Kidney capillary endothelial cell (primary cell): ENCODE data around the gene SH3GL2.
"Not testable (repeated sequence)": the region's sequence is repeated elsewhere in the genome, so short reads cannot be mapped to it uniquely, and the experiment has no call there.

ENCODE experiments used
- DNase-seq: peaks from one replicate; pipeline ENCODE4 v3.0.0-alpha.2; 2018; ENCODE audit warnings: low spot score

SH3GL2 gene

DNA sequence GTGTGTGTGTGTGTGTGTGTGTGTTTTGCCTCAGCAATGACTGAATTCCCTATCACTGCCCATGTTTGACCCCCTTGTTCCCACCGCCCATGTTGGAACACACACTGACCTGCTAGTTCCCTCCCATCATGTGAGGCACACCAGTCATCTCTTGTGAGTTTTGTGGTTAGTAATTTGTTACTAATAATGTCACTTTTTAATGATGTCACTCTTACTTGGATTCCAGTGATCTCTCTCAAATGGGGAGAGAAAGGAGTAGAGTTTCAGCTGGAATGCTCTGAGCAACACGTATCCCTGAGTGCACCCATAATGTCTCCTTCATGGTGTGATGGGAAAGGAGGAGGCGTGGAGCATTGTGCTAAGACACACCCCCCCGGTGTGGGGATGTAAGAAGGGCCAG is 172.6 kb downstream of the SH3GL2 start:
- no peak for DNase-seq

DNA sequence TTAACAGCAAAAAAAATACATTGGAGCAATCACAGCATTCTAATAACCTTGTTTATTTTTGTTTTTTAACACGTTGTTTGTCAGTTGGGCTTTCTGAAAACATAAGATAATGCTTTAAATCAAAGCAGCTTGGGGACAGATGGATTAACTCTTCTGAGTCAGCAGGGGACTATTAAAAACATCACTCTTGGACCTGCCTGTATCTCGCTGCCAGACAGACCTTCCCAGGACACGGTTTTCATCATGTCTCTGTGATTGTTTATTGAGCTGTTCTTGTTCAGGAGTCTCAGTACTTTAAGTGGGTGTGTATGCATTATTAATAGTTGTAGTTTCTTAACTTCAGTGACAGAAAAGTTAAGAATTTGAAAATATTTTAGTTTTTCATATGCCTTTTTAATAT is 173.2 kb downstream of the SH3GL2 start:
- DNase-seq: no peak

DNA sequence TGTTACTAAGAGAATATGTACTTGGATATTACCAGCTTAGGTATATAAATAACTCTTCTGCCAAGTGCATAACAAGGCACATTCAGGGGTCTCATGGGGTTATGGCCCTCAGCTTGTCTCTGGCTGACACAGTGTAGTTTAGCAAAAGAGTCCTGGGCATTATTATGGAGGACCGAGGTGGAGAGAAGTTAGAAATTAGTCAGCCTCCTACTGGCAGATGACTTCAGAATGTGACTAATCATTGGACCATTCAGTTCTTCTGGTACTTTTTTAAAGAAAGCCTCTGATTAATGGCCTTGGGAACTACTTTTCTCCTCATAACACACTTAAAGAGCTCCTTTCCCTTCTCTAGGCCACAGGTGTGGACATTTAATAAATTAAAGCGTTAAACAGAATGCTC is 178.9 kb downstream of the SH3GL2 start:
- no peak for DNase-seq

DNA sequence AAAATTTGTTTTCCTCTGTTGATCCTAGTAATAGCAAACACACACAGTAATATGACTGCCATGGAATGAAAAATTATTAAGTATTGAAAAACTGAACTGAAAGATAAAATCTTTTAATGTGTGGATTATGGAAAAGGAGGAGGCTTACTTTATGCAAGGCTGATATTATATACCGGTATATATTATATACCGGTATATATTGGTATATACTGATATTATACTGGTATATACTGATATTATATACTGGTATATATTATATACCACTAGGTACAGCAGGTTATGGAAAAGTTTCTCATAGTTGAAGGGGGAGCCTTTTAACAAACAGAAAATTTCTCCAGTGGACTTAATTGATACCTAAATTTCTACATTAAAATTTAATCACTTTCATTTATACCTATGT is 181.4 kb downstream of the SH3GL2 start:
- no peak for DNase-seq

DNA sequence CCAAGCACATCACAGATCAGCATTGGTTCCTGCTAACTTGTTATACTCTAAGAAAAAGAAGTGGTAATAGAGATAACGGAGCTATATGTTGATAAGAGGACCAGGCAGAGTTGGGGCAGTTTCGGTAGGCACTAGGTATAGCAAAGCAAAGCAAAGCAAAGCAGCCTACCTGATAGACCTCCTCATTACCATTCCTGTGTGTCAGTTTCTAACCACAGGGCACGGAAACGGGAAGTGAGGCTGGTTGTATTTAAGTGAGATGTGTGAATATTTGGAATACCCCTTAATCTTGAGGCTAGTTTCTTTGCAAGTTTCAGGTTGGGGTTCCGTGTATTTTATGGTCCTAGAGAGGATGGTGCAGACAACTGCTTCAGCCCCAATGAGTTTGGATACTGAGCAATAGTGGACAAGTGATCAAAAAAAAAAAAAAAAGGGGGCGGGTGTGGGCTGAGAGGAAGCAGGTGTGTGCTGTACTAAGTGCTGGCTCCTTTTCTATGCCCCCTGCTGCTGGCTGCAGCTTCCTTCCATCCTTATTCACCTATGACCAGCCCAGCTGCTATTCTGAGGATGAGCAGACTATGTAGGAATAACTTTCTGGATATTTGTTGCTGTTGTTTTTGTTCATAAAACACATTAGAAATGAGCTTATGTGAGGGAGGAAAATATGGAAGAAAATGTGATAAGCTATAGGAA is 183.3 kb downstream of the SH3GL2 start:
- DNase-seq: no peak

DNA sequence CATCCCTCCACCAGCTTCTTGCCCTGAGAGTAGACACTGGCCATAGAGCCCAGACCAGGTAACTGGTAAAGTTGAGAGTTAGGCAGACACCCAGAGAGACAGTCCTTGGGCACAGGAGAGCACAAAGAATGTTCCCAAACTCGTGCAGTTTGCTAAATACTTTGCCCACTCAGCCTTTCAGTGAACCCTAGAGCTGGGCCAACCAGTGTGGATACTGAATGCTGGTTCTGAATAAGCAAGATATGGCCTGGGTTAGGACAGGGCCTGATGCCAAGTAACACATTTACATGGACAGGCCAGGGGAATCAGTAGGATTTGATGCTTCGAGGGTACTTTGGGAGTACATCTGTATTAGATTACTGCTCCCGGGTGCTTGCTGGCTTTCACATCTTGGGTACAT is 185.4 kb downstream of the SH3GL2 start:
- no peak for DNase-seq

DNA sequence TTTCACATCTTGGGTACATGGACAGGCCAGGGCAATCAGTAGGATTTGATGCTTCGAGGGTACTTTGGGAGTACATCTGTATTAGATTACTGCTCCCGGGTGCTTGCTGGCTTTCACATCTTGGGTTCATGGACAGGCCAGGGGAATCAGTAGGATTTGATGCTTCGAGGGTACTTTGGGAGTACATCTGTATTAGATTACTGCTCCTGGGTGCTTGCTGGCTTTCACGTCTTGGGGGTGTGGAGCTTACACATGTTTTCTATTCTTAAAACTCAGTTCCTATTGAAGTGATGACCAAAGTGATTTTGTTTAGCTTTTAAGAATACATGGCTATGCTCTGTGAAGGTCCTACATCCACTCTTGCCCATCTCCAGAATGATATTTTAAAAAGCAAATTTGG is 186.3 kb downstream of the SH3GL2 start:
- not testable (repeated sequence) for DNase-seq

DNA sequence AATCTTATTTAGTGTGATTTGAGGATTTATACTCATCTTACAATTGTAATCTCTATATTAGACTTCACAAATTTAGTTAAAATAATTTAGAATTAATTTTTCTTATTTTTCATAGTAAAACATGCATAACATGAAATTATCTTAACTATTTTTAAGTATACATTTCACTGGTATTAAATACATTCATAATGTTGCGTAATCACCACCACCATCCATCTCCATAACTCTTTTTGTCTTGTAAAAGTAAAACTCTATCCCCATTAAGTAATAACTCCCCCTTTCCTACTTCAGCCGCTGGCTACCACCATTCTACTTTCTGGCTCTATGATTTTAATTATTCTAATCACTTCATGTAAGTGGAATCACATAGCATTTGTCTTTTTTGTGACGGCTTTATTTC is 193.4 kb downstream of the SH3GL2 start:
- DNase-seq: no peak

DNA sequence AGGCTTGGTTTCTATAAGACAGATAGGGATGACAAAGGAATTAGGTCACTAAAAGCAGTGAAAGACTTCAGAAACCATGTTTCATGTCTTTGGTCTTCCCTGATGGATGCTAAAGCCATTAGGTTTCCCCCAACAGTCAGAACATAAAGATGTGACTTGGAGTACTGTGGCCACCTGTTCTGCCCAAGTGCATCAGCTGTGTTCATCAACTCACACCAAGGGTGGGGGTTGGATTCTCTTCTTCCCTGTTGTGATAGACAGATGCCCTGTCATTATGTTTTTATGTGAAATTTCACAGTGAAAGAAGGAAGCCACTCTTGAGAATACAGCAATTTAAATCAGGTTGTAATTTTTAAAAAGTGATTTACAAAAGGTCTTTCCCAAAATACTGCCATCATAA is 196.8 kb downstream of the SH3GL2 start:
- no peak for DNase-seq

DNA sequence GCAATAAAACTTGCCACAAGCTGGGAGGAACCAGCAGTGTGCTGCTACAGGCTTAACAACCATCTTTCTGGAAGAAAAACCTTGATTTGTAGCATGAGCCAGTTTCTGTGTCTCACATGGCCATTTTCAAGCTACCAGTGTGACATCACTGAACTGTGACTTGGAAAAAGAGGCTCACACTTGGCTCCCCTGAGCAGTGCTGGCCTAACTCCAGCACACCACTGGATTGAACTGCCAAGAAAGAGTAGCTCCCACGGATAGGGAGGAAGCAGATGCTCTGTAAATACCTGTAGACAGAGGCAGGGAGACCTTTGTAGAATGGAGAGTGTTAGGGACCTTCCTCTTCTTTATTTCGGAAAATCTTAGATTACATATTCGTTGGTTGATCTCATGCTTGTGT is 197.9 kb downstream of the SH3GL2 start:
- no peak for DNase-seq

DNA sequence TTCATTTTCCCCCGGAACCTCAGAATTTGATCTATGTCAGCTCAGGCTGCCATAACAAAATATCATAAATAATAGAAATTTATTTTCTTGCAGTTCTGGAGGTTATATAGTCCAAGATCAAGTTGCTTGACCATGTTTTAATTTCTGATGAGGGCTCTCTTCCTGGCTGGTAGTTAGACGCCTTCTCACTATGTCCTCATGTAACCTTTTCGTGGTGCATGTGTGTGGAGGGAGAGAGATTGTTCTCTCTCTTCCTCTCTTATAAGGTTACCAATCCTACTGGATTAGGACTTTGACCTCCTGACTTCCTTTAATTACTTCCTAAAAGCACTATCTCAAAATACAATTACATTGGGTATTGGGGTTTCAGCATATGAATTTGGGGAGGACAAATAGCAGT is 198.6 kb downstream of the SH3GL2 start:
- DNase-seq: no peak

DNA sequence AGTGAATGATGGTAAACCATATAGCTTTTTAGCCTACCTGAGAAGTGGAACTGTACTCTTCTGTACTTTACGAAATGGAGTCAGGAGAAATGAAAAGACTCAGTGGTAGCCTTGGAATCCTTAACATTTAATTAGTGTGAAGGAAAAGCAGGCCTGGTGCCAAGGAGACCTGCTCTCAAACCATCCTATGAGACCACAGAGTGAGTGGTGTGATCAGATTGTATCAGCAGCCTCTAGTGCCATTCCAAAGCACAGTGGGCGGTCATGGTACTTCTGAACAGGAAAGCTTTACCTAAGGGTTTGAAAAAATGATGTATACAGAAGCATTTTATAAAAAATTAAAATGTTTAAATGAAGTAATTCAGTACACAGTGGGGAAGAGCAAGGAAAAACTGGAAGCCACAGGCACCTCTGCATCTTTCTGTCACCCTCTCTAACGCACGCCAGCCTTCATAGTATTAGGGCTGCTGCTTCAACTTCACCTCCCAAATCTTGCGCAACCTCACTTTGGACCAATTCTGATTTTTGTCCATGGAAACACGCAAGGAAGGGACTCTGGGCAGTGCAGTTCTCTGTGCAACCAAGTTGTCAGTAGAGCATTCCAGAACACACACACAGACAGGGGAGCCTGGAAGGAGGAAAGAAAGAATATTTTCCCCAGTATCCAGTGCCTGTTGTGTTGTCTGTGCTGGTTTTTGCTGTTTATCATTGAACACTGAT is 203.7 kb downstream of the SH3GL2 start:
- DNase-seq: no peak

DNA sequence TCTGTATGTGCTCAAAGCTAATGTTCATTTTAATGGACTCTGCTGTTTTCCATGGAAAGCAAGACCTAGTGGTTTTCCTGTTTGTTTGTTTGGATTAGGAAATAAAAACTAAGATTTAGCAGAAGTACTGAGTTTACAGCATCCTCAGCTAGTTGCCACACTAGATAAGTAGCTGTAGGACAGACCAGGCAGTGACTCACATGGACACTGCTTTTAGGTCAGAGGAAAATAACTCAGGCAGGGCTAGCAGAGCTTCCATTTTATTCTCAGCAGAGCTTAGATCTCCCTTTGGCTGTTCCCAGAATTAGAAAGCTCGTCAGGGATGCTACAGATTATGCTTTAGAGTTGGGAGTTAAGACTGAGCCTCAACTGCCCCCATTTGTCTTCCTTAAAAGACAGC is 204.4 kb downstream of the SH3GL2 start:
- DNase-seq: no peak

DNA sequence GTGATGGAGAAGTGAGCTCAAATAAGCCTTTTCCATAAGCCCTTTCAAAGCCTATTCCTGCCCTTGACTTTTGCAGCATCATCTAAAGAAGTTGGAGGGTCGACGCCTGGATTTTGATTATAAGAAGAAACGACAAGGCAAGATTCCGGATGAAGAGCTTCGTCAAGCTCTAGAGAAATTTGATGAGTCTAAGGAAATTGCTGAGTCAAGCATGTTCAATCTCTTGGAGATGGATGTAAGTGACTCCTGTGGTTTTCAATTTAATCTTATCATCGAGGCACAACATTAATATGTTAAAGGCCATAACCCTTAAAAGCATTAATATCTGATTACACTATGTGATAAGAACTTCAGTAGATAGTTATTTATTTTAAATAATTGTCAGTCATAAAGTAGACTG is 210.4 kb downstream of the SH3GL2 start:
- DNase-seq: no peak

DNA sequence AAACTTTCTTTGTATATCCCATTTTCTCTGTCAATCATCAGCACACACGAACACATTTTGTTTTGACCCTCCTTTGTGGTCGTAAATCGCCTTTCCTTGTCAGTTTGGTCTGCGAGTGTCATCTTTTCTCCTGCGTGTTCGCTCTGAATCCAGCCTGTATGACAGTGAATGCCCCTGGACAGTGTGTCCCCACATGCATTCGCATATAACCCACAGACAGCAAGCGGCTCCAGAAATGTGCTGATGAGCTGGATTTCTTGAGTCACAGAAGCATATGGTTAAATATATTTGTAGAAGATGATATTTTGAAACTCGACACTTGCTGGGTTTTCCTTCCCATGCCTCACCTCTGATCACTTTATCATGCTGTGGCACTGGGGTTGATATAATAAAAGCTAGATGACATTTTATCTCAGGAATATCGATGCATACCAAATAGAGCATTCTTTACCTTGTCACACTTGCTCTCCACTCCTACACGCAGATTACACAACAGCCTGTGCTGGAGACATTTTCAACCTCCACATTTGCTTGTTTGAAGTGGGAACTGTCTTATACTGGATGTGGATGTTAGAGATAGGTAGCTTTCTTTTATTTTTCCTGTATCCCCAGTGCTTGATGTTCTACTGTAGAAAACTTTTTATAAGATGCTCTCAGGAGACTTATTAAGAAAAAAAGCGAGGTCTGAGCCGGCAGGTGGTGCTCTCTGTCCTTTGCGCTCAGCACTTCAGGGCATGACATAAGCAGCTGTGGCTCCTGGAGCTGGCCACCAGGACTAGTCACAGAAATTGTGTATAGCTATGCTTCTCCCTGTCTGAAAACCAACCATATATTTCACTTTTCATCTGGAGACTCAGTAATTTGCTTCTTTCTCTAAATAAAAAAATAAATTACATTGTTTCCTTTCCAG is 215.1 kb downstream of the SH3GL2 start:
- DNase-seq: no peak

DNA sequence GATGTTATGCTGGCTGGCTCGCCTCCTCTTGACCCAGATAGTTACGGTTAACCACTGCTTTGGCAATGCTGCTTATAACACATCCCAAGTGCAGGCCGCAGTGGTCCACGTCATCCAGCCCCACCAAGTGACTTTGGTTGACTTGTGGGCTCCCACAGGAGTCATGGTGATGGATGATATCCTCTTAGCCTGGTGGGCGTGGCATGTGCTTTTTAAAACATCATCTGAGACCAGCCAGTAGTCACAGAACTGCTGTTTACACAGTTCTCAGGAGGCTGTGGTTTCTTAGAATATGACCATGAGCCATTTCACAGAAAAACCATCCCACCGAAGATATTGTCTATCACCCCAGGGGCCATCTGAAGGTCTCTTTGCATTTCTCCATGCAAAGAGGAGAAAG is 216.9 kb downstream of the SH3GL2 start:
- DNase-seq: no peak

DNA sequence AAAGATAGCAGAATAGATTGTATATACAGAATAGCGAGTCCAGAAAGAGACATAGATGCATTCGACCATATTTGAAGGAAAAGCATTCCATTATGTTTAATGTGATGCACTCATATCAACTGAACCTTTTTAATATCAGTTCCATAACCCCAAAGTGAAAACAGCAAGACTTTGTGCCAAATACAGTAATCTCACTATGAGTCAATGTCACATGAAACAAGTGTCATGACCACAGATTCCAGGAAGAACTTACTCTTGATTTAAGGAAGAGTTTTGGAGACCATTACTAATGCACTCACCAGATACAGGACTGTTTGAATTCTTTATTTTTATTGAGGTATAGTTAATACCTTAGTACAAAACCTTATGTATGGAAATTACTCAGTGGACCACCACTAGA is 220.5 kb downstream of the SH3GL2 start:
- DNase-seq: no peak

DNA sequence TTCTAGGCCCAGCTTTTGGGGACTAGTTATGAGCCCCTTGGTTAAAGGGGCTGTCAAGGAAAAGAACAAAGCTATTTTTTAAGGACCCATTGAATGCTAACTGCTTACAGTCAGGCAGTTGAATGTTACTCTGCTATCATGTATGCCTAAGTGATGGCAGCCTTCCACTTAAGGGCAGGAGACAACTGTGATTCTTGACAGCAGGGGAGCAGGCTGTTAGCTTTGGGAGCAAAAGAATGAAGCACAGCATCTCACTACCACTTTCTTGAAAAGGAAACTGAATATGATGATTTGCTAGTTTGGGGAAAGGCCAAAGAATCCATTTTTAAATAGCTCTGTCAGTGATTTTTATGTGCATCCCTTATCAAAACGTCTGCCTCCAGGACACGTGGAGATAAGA is 221.6 kb downstream of the SH3GL2 start:
- no peak for DNase-seq

DNA sequence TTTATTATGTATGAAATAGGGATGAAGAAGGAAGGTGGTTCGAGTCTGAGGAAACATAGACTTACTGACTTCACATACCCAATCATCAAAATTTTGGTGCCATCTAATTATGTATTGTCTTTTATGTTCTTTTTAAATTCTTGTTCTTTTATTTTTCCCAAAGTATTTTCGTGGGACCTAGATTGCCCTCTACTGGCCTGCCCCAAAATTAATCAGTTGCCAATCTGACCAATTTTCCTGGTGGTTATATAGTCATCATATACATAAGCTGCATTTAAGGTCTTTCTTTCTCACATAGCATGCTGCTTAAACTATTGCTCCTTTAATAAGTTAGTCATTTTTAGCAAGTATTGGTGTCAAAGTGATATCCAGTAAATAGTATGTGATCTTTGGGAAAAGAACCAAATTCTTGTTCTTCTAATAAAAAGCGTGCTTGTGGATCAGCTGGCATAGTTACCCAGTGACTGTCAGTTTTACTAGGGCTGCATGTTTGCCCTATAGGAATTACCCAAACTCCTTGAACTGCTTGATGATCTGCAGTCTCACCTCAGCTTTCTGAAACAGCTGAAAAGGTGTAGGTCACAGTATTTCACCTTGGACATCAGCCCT is 223.5 kb downstream of the SH3GL2 start:
- peak; percentile 9 for DNase-seq

DNA sequence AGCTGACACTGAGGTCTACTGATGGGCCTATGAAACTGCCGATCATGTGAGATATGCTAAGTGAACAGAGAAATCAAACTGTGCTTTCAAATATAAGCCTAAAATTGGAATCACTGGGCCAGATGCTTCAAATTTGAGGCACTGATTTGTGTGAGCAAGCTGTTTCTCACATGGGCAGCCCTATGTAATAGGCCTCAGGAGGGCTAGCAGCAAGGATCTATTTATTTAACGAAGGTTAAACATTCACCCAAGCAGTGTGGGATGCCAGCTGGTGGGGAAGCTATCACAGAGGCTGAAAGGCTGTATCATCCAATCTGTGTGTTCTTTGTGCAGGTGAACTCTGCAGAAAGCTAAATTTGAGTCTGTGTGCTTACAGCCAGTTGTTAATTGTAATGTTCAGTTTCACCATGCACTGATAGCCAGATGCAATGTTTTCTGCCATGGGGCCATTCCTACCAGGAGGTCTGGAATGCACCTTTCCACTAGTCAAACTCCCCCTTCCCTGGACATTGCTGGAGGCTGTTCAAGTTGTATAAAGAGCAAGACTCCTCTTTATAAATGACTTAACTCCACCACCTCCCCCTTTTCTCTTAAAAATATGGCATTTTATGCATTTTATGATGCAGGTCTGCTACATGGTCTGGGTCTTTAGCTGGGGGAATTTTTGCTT is 228.9 kb downstream of the SH3GL2 start:
- no peak for DNase-seq

DNA sequence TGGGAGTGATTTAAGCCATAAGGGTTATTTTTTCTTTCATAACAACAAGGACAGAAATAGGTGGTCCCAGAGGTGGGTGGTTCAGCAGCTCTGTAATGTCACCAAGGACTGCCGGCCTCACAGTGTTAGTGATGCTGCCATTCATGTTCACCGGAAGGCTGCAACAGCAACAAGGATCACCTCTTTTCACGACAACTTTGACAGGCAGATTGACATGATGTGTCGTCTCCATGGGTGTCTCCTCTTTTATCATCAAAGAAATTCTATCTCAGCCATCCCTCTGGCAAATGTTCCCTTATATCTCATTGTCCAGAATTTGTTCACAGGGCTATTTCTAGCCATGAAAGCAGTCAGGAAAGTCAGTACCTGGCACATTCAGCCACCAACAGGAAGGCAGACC is 231.5 kb downstream of the SH3GL2 start:
- DNase-seq: no peak
